SJSA1 (cell line): ENCODE results near the gene TFF1. TPM values are rescaled to one million over a fixed set of nuclear protein-coding genes. Genes with fewer than 3 reads are reported as not detected.

Experiments
- DNase-seq, 2 experiments: peaks; one replicate each; pipeline ENCODE4 v3.0.0-alpha.2; 2015 to 2020; ENCODE audit warnings: low spot score in 2 of 2, low read depth in 1 of 2
- H3K27ac ChIP-seq: fragments of 250-450 bp; sonication (Bioruptor Pico); 2 replicates; pipeline ENCODE4 v1.5.1; 2020; ENCODE audit warnings: mild to moderate bottlenecking, moderate library complexity
- H3K27me3 ChIP-seq: fragments of 250-450 bp; sonication (Bioruptor Pico); replicated peaks from 2 replicates; pipeline ENCODE4 v1.5.1; 2020; ENCODE audit warnings: mild to moderate bottlenecking, moderate library complexity
- H3K36me3 ChIP-seq: fragments of 250-450 bp; sonication (Bioruptor Pico); 2 replicates; pipeline ENCODE4 v1.5.1; 2020; ENCODE audit warnings: mild to moderate bottlenecking
- H3K4me1 ChIP-seq: fragments of 250-450 bp; sonication (Bioruptor Pico); replicated peaks from 2 replicates; pipeline ENCODE4 v1.6.1; 2021; ENCODE audit warnings: mild to moderate bottlenecking
- H3K4me3 ChIP-seq: fragments of 250-450 bp; sonication (Bioruptor Pico); 2 replicates; pipeline ENCODE4 v1.5.1; 2020; ENCODE audit warnings: mild to moderate bottlenecking
- H3K9me3 ChIP-seq: fragments of 250-450 bp; sonication (Bioruptor Pico); replicated peaks from 2 replicates; pipeline ENCODE4 v1.5.1; 2020; ENCODE audit warnings: mild to moderate bottlenecking
- total RNA-seq: library from RNA; depleted of rRNA; stranded (reverse); fragments of >200 nt; shearing (Covaris generic); gene quantifications from 2 replicates; pipeline ENCODE4 v1.2.3, GENCODE V29; 2014

The TFF1 gene
- total RNA-seq, 1 experiment from 2014 or later: not detected

GRCh38 chr21:42383331-42383730 is 17.0 kb upstream of the TFF1 start:
- H3K9me3 ChIP-seq: 0 out of 2 replicates have a peak, but pooled peaks cover 5% of the 10 kb centered on the region
- H3K27me3 ChIP-seq: no peaks in the 10 kb centered on the region
- no peak overlapping the region for H3K4me3 ChIP-seq
- H3K4me1 ChIP-seq: no peaks in the 10 kb centered on the region
- H3K36me3 ChIP-seq: no peaks in the 10 kb centered on the region
- no peak for DNase-seq
- H3K27ac ChIP-seq: no peak overlapping the region

GRCh38 chr21:42382915-42383314 is 16.6 kb upstream of the TFF1 start:
- Histone ChIP-seq H3K9me3 (0 out of 2 replicates have a peak, but pooled peaks cover 5% of the 10 kb centered on the region), H3K27ac (no peak overlapping the region), H3K36me3 (no peaks in the 10 kb centered on the region), H3K27me3 (no peaks in the 10 kb centered on the region), H3K4me3 (no peak overlapping the region), H3K4me1 (no peaks in the 10 kb centered on the region)
- no peak for DNase-seq

- peak in 1 of 2 experiments; percentile 46 for DNase-seq
- no peak overlapping the region for H3K4me3 ChIP-seq
- no peaks in the 10 kb centered on the region for H3K36me3 ChIP-seq
- no peaks in the 10 kb centered on the region for H3K4me1 ChIP-seq
- H3K27ac ChIP-seq: no peak overlapping the region
- H3K27me3 ChIP-seq: no peaks in the 10 kb centered on the region
- 0 out of 2 replicates have a peak, but pooled peaks cover 5% of the 10 kb centered on the region for H3K9me3 ChIP-seq
Measured at GRCh38 chr21:42381347-42381984, 15.1 kb upstream of the TFF1 start.

- Histone ChIP-seq H3K27me3 (no peaks in the 10 kb centered on the region), H3K9me3 (0 out of 2 replicates have a peak, but pooled peaks cover 5% of the 10 kb centered on the region), H3K27ac (no peak overlapping the region), H3K4me1 (no peaks in the 10 kb centered on the region), H3K4me3 (no peak overlapping the region), H3K36me3 (no peaks in the 10 kb centered on the region)
- DNase-seq: no peak
Measured at GRCh38 chr21:42379426-42380215, 13.3 kb upstream of the TFF1 start.

- Histone ChIP-seq H3K9me3 (0 out of 2 replicates have a peak, but pooled peaks cover 5% of the 10 kb centered on the region), H3K36me3 (no peaks in the 10 kb centered on the region), H3K27me3 (no peaks in the 10 kb centered on the region), H3K27ac (no peak overlapping the region), H3K4me1 (no peaks in the 10 kb centered on the region), H3K4me3 (no peak overlapping the region)
- DNase-seq: no peak
Measured at GRCh38 chr21:42378418-42378817, 12.1 kb upstream of the TFF1 start.

- Histone ChIP-seq H3K27me3 (no peaks in the 10 kb centered on the region), H3K27ac (no peak overlapping the region), H3K4me3 (no peak overlapping the region), H3K9me3 (0 out of 2 replicates have a peak, but pooled peaks cover 5% of the 10 kb centered on the region), H3K4me1 (no peaks in the 10 kb centered on the region), H3K36me3 (no peaks in the 10 kb centered on the region)
- DNase-seq: no peak
Measured at GRCh38 chr21:42377951-42378340, 11.6 kb upstream of the TFF1 start.

- Histone ChIP-seq H3K9me3 (0 out of 2 replicates have a peak, but pooled peaks cover 5% of the 10 kb centered on the region), H3K4me1 (no peaks in the 10 kb centered on the region), H3K27me3 (no peaks in the 10 kb centered on the region), H3K4me3 (no peak overlapping the region), H3K36me3 (no peaks in the 10 kb centered on the region), H3K27ac (no peak overlapping the region)
- no peak for DNase-seq
Measured at GRCh38 chr21:42377211-42377950, 11.0 kb upstream of the TFF1 start.

- no peak for DNase-seq
- Histone ChIP-seq H3K27ac (no peak overlapping the region), H3K9me3 (no peaks in the 10 kb centered on the region), H3K4me3 (no peak overlapping the region), H3K27me3 (no peaks in the 10 kb centered on the region), H3K4me1 (no peaks in the 10 kb centered on the region), H3K36me3 (no peaks in the 10 kb centered on the region)
Measured at GRCh38 chr21:42376338-42376982, 10.1 kb upstream of the TFF1 start.

- Histone ChIP-seq H3K4me1 (no peaks in the 10 kb centered on the region), H3K4me3 (no peak overlapping the region), H3K27me3 (no peaks in the 10 kb centered on the region), H3K27ac (no peak overlapping the region), H3K9me3 (no peaks in the 10 kb centered on the region), H3K36me3 (no peaks in the 10 kb centered on the region)
- DNase-seq: no peak
Measured at GRCh38 chr21:42375966-42376337, 9.6 kb upstream of the TFF1 start.

GRCh38 chr21:42375506-42375905 is 9.2 kb upstream of the TFF1 start:
- Histone ChIP-seq H3K9me3 (no peaks in the 10 kb centered on the region), H3K36me3 (no peaks in the 10 kb centered on the region), H3K4me1 (no peaks in the 10 kb centered on the region), H3K27me3 (no peaks in the 10 kb centered on the region), H3K4me3 (no peak overlapping the region), H3K27ac (no peak overlapping the region)
- DNase-seq: no peak

- Histone ChIP-seq H3K9me3 (no peaks in the 10 kb centered on the region), H3K36me3 (no peaks in the 10 kb centered on the region), H3K27ac (no peak overlapping the region), H3K27me3 (no peaks in the 10 kb centered on the region), H3K4me1 (no peaks in the 10 kb centered on the region), H3K4me3 (no peak overlapping the region)
- DNase-seq: no peak
Measured at GRCh38 chr21:42374864-42375499, 8.6 kb upstream of the TFF1 start.

GRCh38 chr21:42374457-42374856 is 8.1 kb upstream of the TFF1 start:
- no peaks in the 10 kb centered on the region for H3K27me3 ChIP-seq
- no peak overlapping the region for H3K27ac ChIP-seq
- no peaks in the 10 kb centered on the region for H3K36me3 ChIP-seq
- H3K9me3 ChIP-seq: no peaks in the 10 kb centered on the region
- H3K4me3 ChIP-seq: no peak overlapping the region
- no peak for DNase-seq
- H3K4me1 ChIP-seq: no peaks in the 10 kb centered on the region

- no peaks in the 10 kb centered on the region for H3K9me3 ChIP-seq
- H3K36me3 ChIP-seq: no peaks in the 10 kb centered on the region
- no peak overlapping the region for H3K4me3 ChIP-seq
- H3K4me1 ChIP-seq: no peaks in the 10 kb centered on the region
- H3K27ac ChIP-seq: no peak overlapping the region
- no peaks in the 10 kb centered on the region for H3K27me3 ChIP-seq
- DNase-seq: no peak
Measured at GRCh38 chr21:42373908-42374455, 7.6 kb upstream of the TFF1 start.
